AG09319 (cell line): ENCODE data around the gene TOB2.

Source experiments
- DNase-seq: peaks from one replicate; pipeline ENCODE4 v3.0.0-alpha.2; 2010; ENCODE audit warnings: low read depth; ENCODE audit errors: extremely low read depth
- TF ChIP-seq, protein P1 (sequence below): IDR thresholded peaks from 2 replicates; pipeline ENCODE4 v1.5.1; 2011; ENCODE audit warnings: low read depth, mild to moderate bottlenecking, inconsistent platforms, low read length, moderate library complexity

The TOB2 gene

DNA sequence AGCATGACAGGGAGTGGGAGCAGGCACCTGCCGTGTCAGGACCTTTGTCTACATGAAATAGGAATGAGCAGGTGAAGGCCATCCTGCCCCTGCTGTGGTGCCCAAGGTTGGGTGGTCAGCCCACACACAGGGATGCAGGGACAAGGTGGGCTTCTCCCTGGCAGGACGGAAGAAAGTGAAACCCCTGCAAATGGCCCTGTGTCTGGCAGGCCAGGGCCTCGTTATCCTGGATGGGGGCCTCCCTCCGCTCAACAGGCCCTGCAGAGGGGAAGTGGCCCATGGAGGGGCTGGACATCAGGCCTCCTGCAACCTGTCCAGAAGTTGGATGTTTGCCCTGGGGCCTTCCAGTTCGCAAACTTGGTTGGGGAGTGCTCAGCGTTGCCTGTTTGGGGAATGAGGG lies 14.9 kb downstream of the TOB2 start:
- DNase-seq, result no peak
- TF ChIP-seq, protein P1, sequence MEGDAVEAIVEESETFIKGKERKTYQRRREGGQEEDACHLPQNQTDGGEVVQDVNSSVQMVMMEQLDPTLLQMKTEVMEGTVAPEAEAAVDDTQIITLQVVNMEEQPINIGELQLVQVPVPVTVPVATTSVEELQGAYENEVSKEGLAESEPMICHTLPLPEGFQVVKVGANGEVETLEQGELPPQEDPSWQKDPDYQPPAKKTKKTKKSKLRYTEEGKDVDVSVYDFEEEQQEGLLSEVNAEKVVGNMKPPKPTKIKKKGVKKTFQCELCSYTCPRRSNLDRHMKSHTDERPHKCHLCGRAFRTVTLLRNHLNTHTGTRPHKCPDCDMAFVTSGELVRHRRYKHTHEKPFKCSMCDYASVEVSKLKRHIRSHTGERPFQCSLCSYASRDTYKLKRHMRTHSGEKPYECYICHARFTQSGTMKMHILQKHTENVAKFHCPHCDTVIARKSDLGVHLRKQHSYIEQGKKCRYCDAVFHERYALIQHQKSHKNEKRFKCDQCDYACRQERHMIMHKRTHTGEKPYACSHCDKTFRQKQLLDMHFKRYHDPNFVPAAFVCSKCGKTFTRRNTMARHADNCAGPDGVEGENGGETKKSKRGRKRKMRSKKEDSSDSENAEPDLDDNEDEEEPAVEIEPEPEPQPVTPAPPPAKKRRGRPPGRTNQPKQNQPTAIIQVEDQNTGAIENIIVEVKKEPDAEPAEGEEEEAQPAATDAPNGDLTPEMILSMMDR, result no peak

DNA sequence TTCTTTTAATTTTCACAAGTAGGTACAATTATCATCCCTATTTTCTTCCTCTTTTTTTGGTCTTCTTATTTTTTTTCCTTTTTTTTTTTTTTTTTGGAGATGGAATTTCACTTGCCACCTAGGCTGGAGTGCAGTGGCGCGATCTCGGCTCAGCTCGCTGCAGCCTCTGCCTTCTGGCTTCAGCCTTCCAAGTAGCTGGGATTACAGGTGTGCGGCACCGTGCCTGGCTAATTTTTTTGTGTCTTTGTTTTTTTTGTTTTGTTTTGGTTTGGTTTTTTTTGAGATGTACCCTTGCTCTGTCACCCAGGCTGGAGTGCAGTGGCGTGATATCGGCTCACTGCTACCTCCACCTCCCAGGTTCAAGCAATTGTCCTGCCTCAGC lies 16.7 kb downstream of the TOB2 start:
- TF ChIP-seq, protein P1, result no peak

DNA sequence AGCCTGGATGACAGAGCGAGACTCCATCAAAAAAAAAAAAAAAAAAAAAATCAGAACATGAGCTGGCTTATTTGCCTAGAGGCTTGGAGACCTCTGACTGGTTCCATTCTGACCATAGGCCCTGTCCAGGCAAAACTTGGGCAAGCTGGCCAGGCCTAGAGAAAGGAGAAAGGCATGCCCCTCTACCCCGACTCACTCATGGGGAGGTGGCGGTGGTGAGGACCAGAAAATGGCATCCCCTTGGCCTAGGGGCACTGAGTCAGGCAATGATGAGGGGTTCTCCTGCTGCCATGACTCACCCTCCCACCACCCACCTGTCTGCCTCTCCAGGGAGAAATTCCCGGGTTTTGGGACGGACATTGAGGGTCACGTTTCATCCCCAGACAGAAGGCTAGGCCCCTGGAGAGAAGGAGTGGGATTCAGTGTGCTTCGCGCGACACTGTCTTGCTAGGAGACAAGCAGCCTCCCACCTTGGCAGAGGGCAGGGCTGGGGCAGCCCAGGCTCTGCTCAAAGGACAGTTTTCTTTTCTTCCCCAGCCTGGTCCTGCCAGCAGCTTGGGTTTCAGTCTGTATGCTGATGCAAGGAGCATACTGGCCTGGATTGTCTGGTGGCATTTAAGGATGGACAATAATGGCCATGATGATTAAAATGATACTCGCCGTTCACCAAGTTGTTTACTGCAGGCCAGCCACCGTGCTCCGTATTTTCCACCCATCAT lies 17.2 kb downstream of the TOB2 start:
- TF ChIP-seq, protein P1, result no peak
- DNase-seq, result no peak

More for the DNA sequence above, 16.7 kb downstream of the TOB2 start:
- DNase-seq, result no peak

DNA sequence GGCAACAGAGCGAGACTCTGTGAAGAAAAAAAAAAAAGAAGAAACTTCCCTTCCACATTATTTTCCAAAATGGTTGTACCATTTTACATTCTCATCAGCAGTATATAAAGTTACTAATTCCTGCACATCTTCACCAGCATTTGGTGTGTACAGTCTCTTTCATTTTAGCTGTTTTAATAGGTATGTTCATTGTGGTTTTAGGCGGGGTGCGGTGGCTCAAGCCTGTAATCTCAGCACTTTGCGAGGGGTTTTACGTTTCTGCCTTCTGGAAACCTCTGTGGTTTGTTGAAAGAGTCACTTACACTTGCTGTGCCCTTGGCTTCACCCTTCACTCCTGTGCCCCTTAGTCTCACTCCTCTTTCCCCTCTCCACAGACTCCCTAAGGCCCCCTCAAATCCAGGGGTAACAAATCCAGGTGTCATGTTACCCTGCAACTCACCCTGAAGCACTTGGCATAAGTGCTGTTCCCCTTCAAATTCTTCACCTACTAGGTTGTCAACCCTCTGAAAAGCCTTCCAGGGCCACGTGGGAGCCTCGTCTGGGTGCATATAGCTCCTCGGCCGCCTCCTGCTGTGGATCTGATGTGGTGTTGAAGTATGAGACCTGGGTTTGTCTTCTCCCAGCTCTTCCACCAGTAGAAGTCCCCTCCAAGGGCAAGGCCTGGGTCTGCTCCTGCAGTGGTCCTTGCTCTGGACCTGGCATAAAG lies 20.8 kb downstream of the TOB2 start:
- DNase-seq, result no peak
- TF ChIP-seq, protein P1, result no peak

DNA sequence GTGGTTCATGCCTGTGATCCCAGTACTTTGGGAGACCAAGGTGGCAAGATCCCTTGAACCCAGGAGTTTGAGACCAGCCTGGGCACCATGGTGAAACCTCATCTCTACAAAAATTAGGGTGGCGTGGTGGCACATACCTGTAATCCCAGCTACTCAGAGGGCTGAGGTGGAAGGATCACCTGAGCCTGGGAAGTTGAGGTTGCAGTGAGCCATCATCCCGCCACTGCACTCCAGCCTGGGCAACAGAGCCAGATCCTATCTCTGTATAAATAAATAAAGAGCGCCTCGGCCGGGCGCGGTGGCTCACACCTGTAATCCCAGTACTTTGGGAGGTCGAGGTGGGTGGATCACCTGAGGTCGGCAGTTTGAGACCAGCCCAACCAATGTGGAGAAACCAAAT lies 27.9 kb downstream of the TOB2 start:
- TF ChIP-seq, protein P1, result no peak
- DNase-seq, result no peak

DNA sequence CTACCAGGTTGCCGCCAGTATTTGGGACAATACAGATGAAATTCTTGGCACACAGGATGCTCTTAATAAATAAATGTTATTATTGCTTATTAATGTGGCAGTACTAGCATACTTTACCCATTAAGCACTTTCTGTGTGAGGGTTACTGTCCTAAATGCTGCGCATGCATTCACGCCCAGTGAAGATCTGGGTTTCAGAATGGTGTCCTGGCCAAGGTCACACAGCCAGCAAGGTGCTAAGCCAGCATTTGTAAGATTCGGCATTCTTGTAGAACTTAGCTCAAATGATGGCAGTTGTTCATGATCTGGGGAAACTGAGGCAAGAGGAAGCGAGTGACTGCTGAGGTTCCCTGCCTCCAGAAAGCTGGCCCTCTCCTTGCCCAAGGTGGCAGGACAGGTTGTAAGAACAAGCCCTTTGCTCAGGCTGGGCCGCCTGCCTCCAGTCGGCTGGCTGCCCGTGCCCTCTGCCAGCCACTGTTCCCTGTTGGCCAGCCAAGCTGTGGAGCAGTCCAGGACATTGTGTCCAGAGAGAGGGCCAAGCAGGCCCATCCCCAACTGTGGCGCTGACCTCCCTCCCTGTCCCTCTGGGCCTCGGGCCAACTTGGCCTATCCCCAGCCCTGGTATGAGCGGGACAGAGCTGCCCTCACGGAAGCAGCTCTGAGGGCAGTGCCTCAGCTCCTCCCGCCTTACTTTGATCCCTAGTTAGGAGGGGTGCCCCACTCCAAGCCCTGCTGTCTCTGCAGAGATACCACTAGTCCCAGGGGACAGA lies 28.8 kb downstream of the TOB2 start:
- TF ChIP-seq, protein P1, result no peak
- no peak for DNase-seq

DNA sequence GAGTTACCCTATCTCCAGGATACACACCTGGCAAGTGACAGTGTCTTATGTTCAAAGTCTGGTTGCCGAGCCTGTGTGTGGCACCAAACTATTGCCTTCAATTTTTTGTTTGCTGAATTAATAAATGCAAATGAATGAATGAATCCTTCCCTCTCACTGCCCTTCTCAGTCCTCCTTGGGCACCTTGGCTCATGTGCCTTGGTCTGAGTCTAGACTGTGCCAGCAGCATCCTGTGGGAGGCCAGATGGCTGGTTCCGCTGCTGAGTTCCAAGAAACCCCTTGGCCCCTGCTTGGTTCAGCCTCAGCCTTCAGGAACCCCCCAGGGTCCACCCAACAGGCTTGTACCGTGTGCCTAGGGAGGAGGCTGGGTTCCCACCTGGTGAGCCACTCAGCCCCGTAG lies 31.0 kb downstream of the TOB2 start:
- TF ChIP-seq, protein P1, result no peak
- no peak for DNase-seq
